Peyer's patch (tissue), 4 donors: Measurements from ENCODE around the gene PCBD2. TPM values are rescaled to one million over a fixed set of nuclear protein-coding genes. Genes with fewer than 3 reads are reported as not detected.
"Not testable (repeated sequence)": the region's sequence is repeated elsewhere in the genome, so short reads cannot be mapped to it uniquely, and the experiment has no call there.

Experiments
- DNase-seq, 3 donors: peaks; one replicate each; pipeline ENCODE4 v3.0.0-alpha.2; 2017 to 2019
- H3K27ac ChIP-seq, 4 donors: fragments of 200-600 bp; sonication (generic); one replicate each; pipeline ENCODE4 v1.5.1; 2016 to 2019
- H3K27me3 ChIP-seq, 2 donors: fragments of 200-600 bp; sonication (generic); one replicate each; pipeline ENCODE4 v1.5.1; 2019
- H3K36me3 ChIP-seq, 3 donors: fragments of 200-600 bp; sonication (generic); one replicate each; pipeline ENCODE4 v1.5.1; 2016 to 2019
- H3K4me1 ChIP-seq, 4 donors: fragments of 200-600 bp; sonication (generic); one replicate each; pipeline ENCODE4 v1.5.1; 2016 to 2019
- H3K4me3 ChIP-seq, 4 donors: fragments of 200-600 bp; sonication (generic); 1 replicate in 3 of 4; 2 replicates in 1 of 4; pipeline ENCODE4 v1.5.1; 2016 to 2019; ENCODE audit warnings: mild to moderate bottlenecking in 1 of 4
- H3K9me3 ChIP-seq, 4 donors: fragments of 200-600 bp; sonication (generic); one replicate each; pipeline ENCODE4 v1.5.1; 2016 to 2019; ENCODE audit warnings: mild to moderate bottlenecking in 1 of 4
- POLR2A ChIP-seq, 2 donors: fragments of 450-650 bp; IDR thresholded peaks; one replicate each; pipeline ENCODE4 v1.5.1; 2017; ENCODE audit warnings: antibody characterized with exemption in 2 of 2, mild to moderate bottlenecking in 2 of 2, moderate library complexity in 2 of 2
- total RNA-seq, 4 donors: library from RNA; depleted of rRNA; stranded (reverse); fragments of >200 nt; gene quantifications; one replicate each; pipeline ENCODE4 v1.1.0, GENCODE V29; 2016
- TF ChIP-seq, protein P1 (sequence below), 6 experiments: fragments of 450-650 bp in 4 of 6; fragments of 200-600 bp in 2 of 6; sonication (generic) in 1 of 6; IDR thresholded peaks; one replicate each; pipeline ENCODE4 v1.5.1; 2017 to 2019; ENCODE audit warnings: antibody characterized with exemption in 6 of 6, mild to moderate bottlenecking in 3 of 6, moderate library complexity in 1 of 6

The PCBD2 gene
- total RNA-seq, 4 donors from 2014 or later = 15.5 to 39.6 (median 27.9) TPM

DNA sequence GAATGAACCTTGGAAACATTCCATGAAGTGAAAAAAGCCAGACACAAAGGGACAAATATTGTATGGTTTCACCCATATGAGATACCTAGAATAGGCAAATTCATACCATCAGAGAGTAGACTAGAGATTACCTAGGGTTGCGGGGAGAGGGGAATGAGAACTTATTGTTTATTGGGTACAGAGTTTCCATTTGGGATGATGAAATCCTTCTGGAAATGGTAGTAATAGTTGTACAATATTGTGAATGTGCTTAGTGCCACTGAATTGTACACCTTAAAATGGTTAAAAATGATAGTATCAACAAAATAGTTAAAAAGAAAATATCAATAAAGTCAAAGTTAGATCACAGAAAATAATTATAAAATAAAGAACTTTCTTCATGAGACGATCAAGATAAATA lies 88.2 kb downstream of the PCBD2 start:
- Histone ChIP-seq H3K4me1 (no peaks in the 10 kb centered on the region), H3K27ac (no peak overlapping the region), H3K36me3 (no peaks in the 10 kb centered on the region), H3K27me3 (no peaks in the 10 kb centered on the region), H3K4me3 (no peak overlapping the region), H3K9me3 (no peaks in the 10 kb centered on the region)
- DNase-seq = no peak
- TF ChIP-seq POLR2A (IDR thresholded peaks at IDR 0.05) = no peak
- TF ChIP-seq, protein P1, sequence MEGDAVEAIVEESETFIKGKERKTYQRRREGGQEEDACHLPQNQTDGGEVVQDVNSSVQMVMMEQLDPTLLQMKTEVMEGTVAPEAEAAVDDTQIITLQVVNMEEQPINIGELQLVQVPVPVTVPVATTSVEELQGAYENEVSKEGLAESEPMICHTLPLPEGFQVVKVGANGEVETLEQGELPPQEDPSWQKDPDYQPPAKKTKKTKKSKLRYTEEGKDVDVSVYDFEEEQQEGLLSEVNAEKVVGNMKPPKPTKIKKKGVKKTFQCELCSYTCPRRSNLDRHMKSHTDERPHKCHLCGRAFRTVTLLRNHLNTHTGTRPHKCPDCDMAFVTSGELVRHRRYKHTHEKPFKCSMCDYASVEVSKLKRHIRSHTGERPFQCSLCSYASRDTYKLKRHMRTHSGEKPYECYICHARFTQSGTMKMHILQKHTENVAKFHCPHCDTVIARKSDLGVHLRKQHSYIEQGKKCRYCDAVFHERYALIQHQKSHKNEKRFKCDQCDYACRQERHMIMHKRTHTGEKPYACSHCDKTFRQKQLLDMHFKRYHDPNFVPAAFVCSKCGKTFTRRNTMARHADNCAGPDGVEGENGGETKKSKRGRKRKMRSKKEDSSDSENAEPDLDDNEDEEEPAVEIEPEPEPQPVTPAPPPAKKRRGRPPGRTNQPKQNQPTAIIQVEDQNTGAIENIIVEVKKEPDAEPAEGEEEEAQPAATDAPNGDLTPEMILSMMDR (IDR thresholded peaks at IDR 0.05) = no peak

DNA sequence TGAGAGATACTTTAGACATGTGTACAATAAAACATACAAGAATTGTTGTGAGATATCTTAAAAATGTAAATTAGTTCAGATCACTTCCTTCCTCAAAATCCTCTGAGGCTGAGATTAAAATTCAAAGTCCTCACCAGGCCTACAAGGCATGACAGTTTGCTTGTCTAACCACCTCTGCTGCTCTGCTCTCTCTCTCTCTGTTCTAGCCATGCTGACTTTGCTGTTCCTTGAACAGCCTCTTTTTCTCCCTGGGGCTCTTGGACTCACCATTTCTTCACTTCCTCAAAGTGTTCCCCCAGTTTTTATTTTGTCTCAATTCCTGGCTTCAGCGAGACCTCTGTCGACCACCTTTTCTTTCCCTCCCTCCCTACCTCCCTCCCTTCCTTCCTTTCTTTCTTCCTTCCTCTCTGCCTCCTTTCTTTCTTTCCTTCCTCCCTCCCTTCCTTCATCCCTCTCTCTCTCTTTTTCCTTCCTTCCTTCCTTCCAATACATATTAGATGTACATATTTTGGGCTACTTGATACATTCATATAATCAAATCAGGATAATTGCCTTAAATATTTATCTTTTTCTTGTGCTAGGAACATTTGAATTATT lies 89.7 kb downstream of the PCBD2 start:
- Histone ChIP-seq H3K36me3 (no peaks in the 10 kb centered on the region), H3K27me3 (no peaks in the 10 kb centered on the region), H3K9me3 (no peaks in the 10 kb centered on the region), H3K4me3 (no peak overlapping the region), H3K27ac (no peak overlapping the region), H3K4me1 (no peaks in the 10 kb centered on the region)
- no peak for DNase-seq
- TF ChIP-seq, protein P1 (IDR thresholded peaks at IDR 0.05) = no peak
- no peak for TF ChIP-seq POLR2A (IDR thresholded peaks at IDR 0.05)

DNA sequence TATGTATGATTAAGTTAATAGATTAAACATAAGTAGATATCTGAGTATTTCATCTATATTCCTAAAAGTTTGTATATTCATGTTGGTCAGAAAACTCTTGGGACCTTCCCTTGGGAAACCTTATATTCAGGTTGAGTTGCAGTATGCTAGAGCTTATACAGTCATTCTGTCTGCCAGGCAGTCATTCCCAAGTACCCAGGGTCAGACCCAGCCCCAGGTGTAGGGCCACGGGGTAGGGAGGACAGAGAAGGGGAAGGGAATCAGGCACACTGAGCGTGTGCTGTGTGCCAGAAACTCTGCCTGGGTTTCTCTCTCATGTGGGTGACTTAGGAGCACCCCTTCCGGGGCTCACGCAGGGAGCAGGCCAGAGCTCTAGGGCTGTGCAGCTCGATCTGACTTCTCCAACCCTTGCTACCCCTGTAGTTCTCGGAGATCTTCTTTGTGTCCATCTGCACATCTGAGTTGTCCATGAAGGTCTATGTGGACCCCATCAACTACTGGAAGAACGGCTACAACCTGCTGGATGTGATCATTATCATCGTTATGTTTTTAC lies 91.0 kb downstream of the PCBD2 start:
- Histone ChIP-seq H3K27ac (no peak overlapping the region), H3K9me3 (no peaks in the 10 kb centered on the region), H3K4me1 (no peaks in the 10 kb centered on the region), H3K4me3 (no peak overlapping the region), H3K27me3 (no peaks in the 10 kb centered on the region), H3K36me3 (no peaks in the 10 kb centered on the region)
- TF ChIP-seq, protein P1 (IDR thresholded peaks at IDR 0.05) = no peak
- no peak for TF ChIP-seq POLR2A (IDR thresholded peaks at IDR 0.05)
- no peak for DNase-seq

DNA sequence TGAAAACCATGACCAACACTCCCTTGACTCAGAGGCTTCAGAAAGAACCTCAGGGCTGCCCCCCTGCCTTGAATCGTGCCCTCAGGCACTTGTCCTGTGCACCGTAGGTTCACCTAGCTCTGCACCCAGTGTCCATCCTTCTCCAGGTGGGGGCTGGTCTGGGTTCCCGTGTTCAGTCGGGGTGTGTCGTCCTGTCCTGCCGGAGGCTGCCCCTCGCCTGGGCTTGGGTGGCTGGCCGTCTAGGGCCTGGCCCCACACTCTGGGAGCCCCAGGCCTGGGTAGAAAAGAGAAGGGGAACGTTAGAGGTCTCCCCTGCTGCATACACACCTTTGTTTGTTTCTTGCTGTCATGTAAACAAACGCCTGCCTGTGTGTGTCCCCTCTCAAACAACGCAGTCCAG lies 92.1 kb downstream of the PCBD2 start:
- H3K27ac ChIP-seq = no peak overlapping the region
- TF ChIP-seq, protein P1 (IDR thresholded peaks at IDR 0.05) = no peak
- TF ChIP-seq POLR2A (IDR thresholded peaks at IDR 0.05) = no peak
- no peak for DNase-seq
- no peak overlapping the region for H3K4me3 ChIP-seq
- H3K4me1 ChIP-seq = no peaks in the 10 kb centered on the region
- H3K27me3 ChIP-seq = no peaks in the 10 kb centered on the region
- no peaks in the 10 kb centered on the region for H3K36me3 ChIP-seq
- no peaks in the 10 kb centered on the region for H3K9me3 ChIP-seq

DNA sequence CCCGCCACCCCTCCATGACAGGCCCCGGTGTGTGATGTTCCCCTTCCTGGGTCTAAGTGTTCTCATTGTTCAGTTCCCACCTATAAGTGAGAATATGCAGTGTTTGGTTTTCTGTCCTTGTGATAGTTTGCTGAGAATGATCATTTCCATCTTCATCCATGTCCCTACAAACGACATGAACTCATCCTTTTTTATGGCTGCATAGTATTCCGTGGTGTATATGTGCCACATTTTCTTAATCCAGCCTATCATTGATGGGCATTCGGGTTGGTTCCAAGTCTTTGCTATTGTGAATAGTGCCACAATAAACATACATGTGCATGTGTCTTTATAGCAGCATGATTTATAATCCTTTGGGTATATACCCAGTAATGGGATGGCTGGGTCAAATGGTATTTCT lies 93.1 kb downstream of the PCBD2 start:
- DNase-seq, H3K9me3 ChIP-seq, H3K36me3 ChIP-seq, H3K4me1 ChIP-seq, H3K27ac ChIP-seq, H3K4me3 ChIP-seq, H3K27me3 ChIP-seq: not testable (repeated sequence)

DNA sequence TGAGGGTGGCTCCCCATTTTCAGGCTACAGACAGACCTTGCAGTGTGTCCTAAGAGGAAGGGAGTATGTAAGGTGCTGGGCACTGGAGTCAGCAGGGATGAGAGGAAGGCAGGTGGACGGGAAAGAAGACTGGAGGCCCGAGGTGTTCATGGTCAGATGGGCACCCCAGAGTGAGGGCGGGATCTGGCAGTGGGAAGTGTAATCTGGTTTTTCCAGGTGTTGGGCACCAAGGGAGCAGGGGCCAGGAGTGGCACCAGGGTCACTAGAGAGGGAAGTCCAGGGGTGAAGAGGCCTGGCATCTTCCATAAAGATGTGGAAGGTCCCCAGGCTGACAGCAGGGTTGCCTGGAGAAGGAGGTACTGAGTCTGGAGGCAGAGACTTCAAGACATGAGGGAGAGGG lies 99.4 kb downstream of the PCBD2 start:
- no peak overlapping the region for H3K4me3 ChIP-seq
- no peaks in the 10 kb centered on the region for H3K27me3 ChIP-seq
- no peaks in the 10 kb centered on the region for H3K9me3 ChIP-seq
- H3K36me3 ChIP-seq = no peaks in the 10 kb centered on the region
- H3K27ac ChIP-seq = no peak overlapping the region
- H3K4me1 ChIP-seq = no peaks in the 10 kb centered on the region
- no peak for TF ChIP-seq POLR2A (IDR thresholded peaks at IDR 0.05)
- TF ChIP-seq, protein P1 (IDR thresholded peaks at IDR 0.05) = no peak
- DNase-seq = no peak
